HepG2 (cell line): Measurements from ENCODE around the gene SLU7. TPM values are rescaled to one million over a fixed set of nuclear protein-coding genes. Genes with fewer than 3 reads are reported as not detected.

Experiments used
- CBX5 ChIP-seq: sonication (generic); formaldehyde crosslinking; IDR thresholded peaks from 2 replicates; pipeline ENCODE4 v1.4.0; 2020; ENCODE audit warnings: missing genetic modification reagents, borderline replicate concordance
- HBP1 ChIP-seq: IDR thresholded peaks from 2 replicates; pipeline ENCODE4 v1.6.1; 2016; ENCODE audit warnings: low read depth, control low read depth
- KAT8 ChIP-seq: IDR thresholded peaks from 2 replicates; pipeline ENCODE4 v1.6.1; 2016; ENCODE audit warnings: missing genetic modification reagents, missing compliant biosample characterization
- PAWR ChIP-seq: sonication (generic); formaldehyde crosslinking; IDR thresholded peaks from 2 replicates; pipeline ENCODE4 v1.4.0; 2020; ENCODE audit warnings: missing genetic modification reagents, mild to moderate bottlenecking, borderline replicate concordance
- RFX5 ChIP-seq: IDR thresholded peaks from 2 replicates; pipeline ENCODE4 v1.6.1; 2011; ENCODE audit warnings: low read depth, low read length, improper control_type of control experiment
- RFXAP ChIP-seq: sonication (generic); formaldehyde crosslinking; IDR thresholded peaks from 2 replicates; pipeline ENCODE4 v1.4.0; 2020; ENCODE audit warnings: missing genetic modification reagents, borderline replicate concordance
- SALL1 ChIP-seq: sonication (generic); formaldehyde crosslinking; IDR thresholded peaks from 2 replicates; pipeline ENCODE4 v1.8.0; 2022; ENCODE audit warnings: mild to moderate bottlenecking, missing genetic modification reagents
- TGIF2 ChIP-seq: IDR thresholded peaks from 2 replicates; pipeline ENCODE4 v1.6.1; 2016; ENCODE audit warnings: control low read depth, missing compliant biosample characterization
- TMF1 ChIP-seq: sonication (generic); formaldehyde crosslinking; IDR thresholded peaks from 2 replicates; pipeline ENCODE4 v1.8.1; 2022; ENCODE audit warnings: low read depth, missing genetic modification reagents
- YEATS4 ChIP-seq: sonication (generic); formaldehyde crosslinking; IDR thresholded peaks from 2 replicates; pipeline ENCODE4 v1.4.0; 2020; ENCODE audit warnings: missing genetic modification reagents, borderline replicate concordance
- ZMYM4 ChIP-seq: sonication (generic); formaldehyde crosslinking; IDR thresholded peaks from 2 replicates; pipeline ENCODE4 v1.8.1; 2023; ENCODE audit warnings: mild to moderate bottlenecking, missing genetic modification reagents
- ZNF253 ChIP-seq: sonication (generic); formaldehyde crosslinking; IDR thresholded peaks from 2 replicates; pipeline ENCODE4 v1.8.0; 2022; ENCODE audit warnings: mild to moderate bottlenecking, missing genetic modification reagents, borderline replicate concordance
- ZNF546 ChIP-seq: sonication (generic); formaldehyde crosslinking; conservative IDR thresholded peaks from 2 replicates; pipeline ENCODE4 v1.8.1; 2023; ENCODE audit warnings: mild to moderate bottlenecking, missing genetic modification reagents
- ZNF558 ChIP-seq: sonication (generic); formaldehyde crosslinking; IDR thresholded peaks from 2 replicates; pipeline ENCODE4 v1.9.0; 2022; ENCODE audit warnings: mild to moderate bottlenecking, missing genetic modification reagents, borderline replicate concordance
- ZNF768 ChIP-seq: sonication (generic); formaldehyde crosslinking; IDR thresholded peaks from 2 replicates; pipeline ENCODE4 v1.4.0; 2020; ENCODE audit warnings: missing genetic modification reagents
- ZNF841 ChIP-seq: sonication (generic); formaldehyde crosslinking; IDR thresholded peaks from 2 replicates; pipeline ENCODE4 v1.8.1; 2023; ENCODE audit warnings: missing genetic modification reagents, borderline replicate concordance
- polyA plus RNA-seq, 8 experiments: library from polyadenylated mRNA; depleted of rRNA in 3 of 8; stranded (reverse) in 7 of 8; unstranded in 1 of 8; fragments of >200 nt; fragmentation: Illumina TruSeq in 4 of 8; extraction: Trizol in 4 of 8; gene quantifications; 2 replicates each; pipeline versions ENCODE4 v1.2.1 to v1.2.3, GENCODE V29; 2011 to 2016; ENCODE audit warnings: low read depth in 4 of 8, missing spikeins in 1 of 8, mixed read lengths in 1 of 8; ENCODE audit not compliant: insufficient read depth in 1 of 8
- total RNA-seq, 5 experiments: library from RNA; depleted of rRNA; stranded (reverse); fragments of >200 nt; fragmentation: Illumina TruSeq; extraction: Trizol; gene quantifications; 2 replicates each; pipeline ENCODE4 v1.2.3, GENCODE V29; 2016; ENCODE audit warnings: low read depth in 1 of 5
- TF ChIP-seq, protein P1 (sequence below): sonication (generic); formaldehyde crosslinking; IDR thresholded peaks from 2 replicates; pipeline ENCODE4 v1.5.0; 2020; ENCODE audit warnings: mild to moderate bottlenecking, missing genetic modification reagents
- TF ChIP-seq, protein P2 (sequence below), 2 experiments: IDR thresholded peaks; 2 replicates each; pipeline ENCODE4 v1.6.1; 2011 to 2012; ENCODE audit warnings: low read length in 2 of 2, borderline replicate concordance in 1 of 2, low read depth in 1 of 2, mild to moderate bottlenecking in 1 of 2, moderate library complexity in 1 of 2
- TF ChIP-seq, protein P3 (sequence below): sonication (generic); formaldehyde crosslinking; IDR thresholded peaks from 2 replicates; pipeline ENCODE4 v1.5.0; 2020; ENCODE audit warnings: missing genetic modification reagents

The SLU7 gene
- total and polyA plus RNA-seq, 2 of the 13 experiments (the other 11 are each of a cell fraction or from before 2014, with no cell fraction given), result 24.0 to 39.2 TPM

- TF ChIP-seq ZNF768 (CRISPR knock-in tag) (no peak), RFXAP (no peak), TMF1 (CRISPR knock-in tag) (no peak), SALL1 (CRISPR knock-in tag) (peak; percentile 64; the same call in 1 of the 2 replicates), CBX5 (no peak), TGIF2 (peak; percentile 64; the same call in 1 of the 2 replicates), HBP1 (CRISPR knock-in tag) (peak; percentile 97), PAWR (CRISPR knock-in tag) (no peak), ZNF558 (CRISPR knock-in tag) (no peak), ZNF253 (CRISPR knock-in tag) (peak; percentile 59; the same call in 1 of the 2 replicates), RFX5 (no peak), KAT8 (CRISPR knock-in tag) (peak; percentile 39; the same call in 1 of the 2 replicates), ZNF841 (CRISPR knock-in tag) (no peak), YEATS4 (CRISPR knock-in tag) (peak; percentile 27; the same call in 1 of the 2 replicates), ZMYM4 (CRISPR knock-in tag) (peak; percentile 74), ZNF546 (CRISPR knock-in tag) (no peak)
- TF ChIP-seq, protein P1, sequence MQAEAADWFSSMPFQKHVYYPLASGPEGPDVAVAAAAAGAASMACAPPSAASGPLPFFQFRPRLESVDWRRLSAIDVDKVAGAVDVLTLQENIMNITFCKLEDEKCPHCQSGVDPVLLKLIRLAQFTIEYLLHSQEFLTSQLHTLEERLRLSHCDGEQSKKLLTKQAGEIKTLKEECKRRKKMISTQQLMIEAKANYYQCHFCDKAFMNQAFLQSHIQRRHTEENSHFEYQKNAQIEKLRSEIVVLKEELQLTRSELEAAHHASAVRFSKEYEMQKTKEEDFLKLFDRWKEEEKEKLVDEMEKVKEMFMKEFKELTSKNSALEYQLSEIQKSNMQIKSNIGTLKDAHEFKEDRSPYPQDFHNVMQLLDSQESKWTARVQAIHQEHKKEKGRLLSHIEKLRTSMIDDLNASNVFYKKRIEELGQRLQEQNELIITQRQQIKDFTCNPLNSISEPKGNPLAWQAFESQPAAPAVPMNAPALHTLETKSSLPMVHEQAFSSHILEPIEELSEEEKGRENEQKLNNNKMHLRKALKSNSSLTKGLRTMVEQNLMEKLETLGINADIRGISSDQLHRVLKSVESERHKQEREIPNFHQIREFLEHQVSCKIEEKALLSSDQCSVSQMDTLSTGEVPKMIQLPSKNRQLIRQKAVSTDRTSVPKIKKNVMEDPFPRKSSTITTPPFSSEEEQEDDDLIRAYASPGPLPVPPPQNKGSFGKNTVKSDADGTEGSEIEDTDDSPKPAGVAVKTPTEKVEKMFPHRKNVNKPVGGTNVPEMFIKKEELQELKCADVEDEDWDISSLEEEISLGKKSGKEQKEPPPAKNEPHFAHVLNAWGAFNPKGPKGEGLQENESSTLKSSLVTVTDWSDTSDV (CRISPR knock-in tag), result no peak
- TF ChIP-seq, protein P2, sequence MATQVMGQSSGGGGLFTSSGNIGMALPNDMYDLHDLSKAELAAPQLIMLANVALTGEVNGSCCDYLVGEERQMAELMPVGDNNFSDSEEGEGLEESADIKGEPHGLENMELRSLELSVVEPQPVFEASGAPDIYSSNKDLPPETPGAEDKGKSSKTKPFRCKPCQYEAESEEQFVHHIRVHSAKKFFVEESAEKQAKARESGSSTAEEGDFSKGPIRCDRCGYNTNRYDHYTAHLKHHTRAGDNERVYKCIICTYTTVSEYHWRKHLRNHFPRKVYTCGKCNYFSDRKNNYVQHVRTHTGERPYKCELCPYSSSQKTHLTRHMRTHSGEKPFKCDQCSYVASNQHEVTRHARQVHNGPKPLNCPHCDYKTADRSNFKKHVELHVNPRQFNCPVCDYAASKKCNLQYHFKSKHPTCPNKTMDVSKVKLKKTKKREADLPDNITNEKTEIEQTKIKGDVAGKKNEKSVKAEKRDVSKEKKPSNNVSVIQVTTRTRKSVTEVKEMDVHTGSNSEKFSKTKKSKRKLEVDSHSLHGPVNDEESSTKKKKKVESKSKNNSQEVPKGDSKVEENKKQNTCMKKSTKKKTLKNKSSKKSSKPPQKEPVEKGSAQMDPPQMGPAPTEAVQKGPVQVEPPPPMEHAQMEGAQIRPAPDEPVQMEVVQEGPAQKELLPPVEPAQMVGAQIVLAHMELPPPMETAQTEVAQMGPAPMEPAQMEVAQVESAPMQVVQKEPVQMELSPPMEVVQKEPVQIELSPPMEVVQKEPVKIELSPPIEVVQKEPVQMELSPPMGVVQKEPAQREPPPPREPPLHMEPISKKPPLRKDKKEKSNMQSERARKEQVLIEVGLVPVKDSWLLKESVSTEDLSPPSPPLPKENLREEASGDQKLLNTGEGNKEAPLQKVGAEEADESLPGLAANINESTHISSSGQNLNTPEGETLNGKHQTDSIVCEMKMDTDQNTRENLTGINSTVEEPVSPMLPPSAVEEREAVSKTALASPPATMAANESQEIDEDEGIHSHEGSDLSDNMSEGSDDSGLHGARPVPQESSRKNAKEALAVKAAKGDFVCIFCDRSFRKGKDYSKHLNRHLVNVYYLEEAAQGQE (IDR thresholded peaks at IDR 0.05; ENCODE audit: borderline replicate concordance in 1 of 2, low read depth in 1 of 2, low read length in 2 of 2), result peak in 1 of 2 experiments; percentile 12; a peak in 1 of 4 replicates
- TF ChIP-seq, protein P3, sequence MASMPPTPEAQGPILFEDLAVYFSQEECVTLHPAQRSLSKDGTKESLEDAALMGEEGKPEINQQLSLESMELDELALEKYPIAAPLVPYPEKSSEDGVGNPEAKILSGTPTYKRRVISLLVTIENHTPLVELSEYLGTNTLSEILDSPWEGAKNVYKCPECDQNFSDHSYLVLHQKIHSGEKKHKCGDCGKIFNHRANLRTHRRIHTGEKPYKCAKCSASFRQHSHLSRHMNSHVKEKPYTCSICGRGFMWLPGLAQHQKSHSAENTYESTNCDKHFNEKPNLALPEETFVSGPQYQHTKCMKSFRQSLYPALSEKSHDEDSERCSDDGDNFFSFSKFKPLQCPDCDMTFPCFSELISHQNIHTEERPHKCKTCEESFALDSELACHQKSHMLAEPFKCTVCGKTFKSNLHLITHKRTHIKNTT (CRISPR knock-in tag), result no peak
Observed at GRCh38 chr5:160421625-160422258, 2.9 kb upstream of the SLU7 start, which contains the start of gene PTTG1 (continued).
